Left ventricle myocardium inferior (tissue), 1 donor: ENCODE measurements around the gene DUSP28. TPM values are rescaled to one million over a fixed set of nuclear protein-coding genes. Genes with fewer than 3 reads are reported as not detected.
A peak's percentile ranks its signal among the peaks of the same experiment; 100 is the strongest.

Experiments used
- DNase-seq: peaks from one replicate; pipeline ENCODE4 v3.0.0-alpha.2; 2020
- H3K27ac ChIP-seq: fragments of 200-600 bp; replicated peaks from 2 replicates; pipeline ENCODE4 v1.8.0; 2021
- H3K27me3 ChIP-seq: fragments of 200-600 bp; 2 replicates; pipeline ENCODE4 v1.8.0; 2021; ENCODE audit warnings: low read depth
- H3K36me3 ChIP-seq: fragments of 200-600 bp; 2 replicates; pipeline ENCODE4 v1.8.0; 2021
- H3K4me1 ChIP-seq: fragments of 200-600 bp; 2 replicates; pipeline ENCODE4 v1.8.0; 2021
- H3K4me3 ChIP-seq: fragments of 200-600 bp; 2 replicates; pipeline ENCODE4 v1.8.0; 2021; ENCODE audit warnings: mild to moderate bottlenecking, moderate library complexity
- H3K9me3 ChIP-seq: fragments of 200-600 bp; replicated peaks from 2 replicates; pipeline ENCODE4 v1.8.0; 2021
- intact Hi-C: fragments of 100-400 bp; cut with micrococcal nuclease; formaldehyde crosslinking; loops from one replicate; pipeline ENCODE4 v1.11.0; 2022
- total RNA-seq: library from RNA; stranded (reverse); fragmentation: NEBNext Ultra II Directional; extraction: Animal tissue kit (Norgen Biotek cat#: 25700); gene quantifications from one replicate; pipeline ENCODE4 v1.2.1, GENCODE V29; 2021
- TF ChIP-seq, protein P1 (sequence below): fragments of 200-600 bp; IDR thresholded peaks from 2 replicates; pipeline ENCODE4 v1.8.0; 2021; ENCODE audit warnings: antibody characterized with exemption, mild to moderate bottlenecking, borderline replicate concordance
- donor health status: DM: no; HTN: yes; CAD: no; lungs with severe emphysema.

Gene DUSP28
- total RNA-seq, 1 donor from 2014 or later = 19.3 TPM

- Histone ChIP-seq H3K36me3 (peaks cover 41% of the 10 kb centered on the region), H3K27ac (peak overlapping the region; percentile 89), H3K4me3 (peak overlapping the region; percentile 44), H3K27me3 (no peaks in the 10 kb centered on the region), H3K9me3 (no peaks in the 10 kb centered on the region), H3K4me1 (peaks cover 55% of the 10 kb centered on the region)
- TF ChIP-seq, protein P1, sequence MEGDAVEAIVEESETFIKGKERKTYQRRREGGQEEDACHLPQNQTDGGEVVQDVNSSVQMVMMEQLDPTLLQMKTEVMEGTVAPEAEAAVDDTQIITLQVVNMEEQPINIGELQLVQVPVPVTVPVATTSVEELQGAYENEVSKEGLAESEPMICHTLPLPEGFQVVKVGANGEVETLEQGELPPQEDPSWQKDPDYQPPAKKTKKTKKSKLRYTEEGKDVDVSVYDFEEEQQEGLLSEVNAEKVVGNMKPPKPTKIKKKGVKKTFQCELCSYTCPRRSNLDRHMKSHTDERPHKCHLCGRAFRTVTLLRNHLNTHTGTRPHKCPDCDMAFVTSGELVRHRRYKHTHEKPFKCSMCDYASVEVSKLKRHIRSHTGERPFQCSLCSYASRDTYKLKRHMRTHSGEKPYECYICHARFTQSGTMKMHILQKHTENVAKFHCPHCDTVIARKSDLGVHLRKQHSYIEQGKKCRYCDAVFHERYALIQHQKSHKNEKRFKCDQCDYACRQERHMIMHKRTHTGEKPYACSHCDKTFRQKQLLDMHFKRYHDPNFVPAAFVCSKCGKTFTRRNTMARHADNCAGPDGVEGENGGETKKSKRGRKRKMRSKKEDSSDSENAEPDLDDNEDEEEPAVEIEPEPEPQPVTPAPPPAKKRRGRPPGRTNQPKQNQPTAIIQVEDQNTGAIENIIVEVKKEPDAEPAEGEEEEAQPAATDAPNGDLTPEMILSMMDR = no peak
- DNase-seq = peak; percentile 15
- intact Hi-C loops = no loop called here
These were observed 36.9 kb downstream of the DUSP28 start for GRCh38 chr2:240597054-240597418.

GRCh38 chr2:240597419-240598181, 37.4 kb downstream of the DUSP28 start:
- TF ChIP-seq, protein P1 = no peak
- Histone ChIP-seq H3K4me3 (peak overlapping the region; percentile 44), H3K9me3 (no peaks in the 10 kb centered on the region), H3K27ac (peak overlapping the region; percentile 89), H3K27me3 (no peaks in the 10 kb centered on the region), H3K36me3 (peaks cover 35% of the 10 kb centered on the region), H3K4me1 (peaks cover 49% of the 10 kb centered on the region)
- DNase-seq = no peak
- intact Hi-C loops = no loop called here

DNA sequence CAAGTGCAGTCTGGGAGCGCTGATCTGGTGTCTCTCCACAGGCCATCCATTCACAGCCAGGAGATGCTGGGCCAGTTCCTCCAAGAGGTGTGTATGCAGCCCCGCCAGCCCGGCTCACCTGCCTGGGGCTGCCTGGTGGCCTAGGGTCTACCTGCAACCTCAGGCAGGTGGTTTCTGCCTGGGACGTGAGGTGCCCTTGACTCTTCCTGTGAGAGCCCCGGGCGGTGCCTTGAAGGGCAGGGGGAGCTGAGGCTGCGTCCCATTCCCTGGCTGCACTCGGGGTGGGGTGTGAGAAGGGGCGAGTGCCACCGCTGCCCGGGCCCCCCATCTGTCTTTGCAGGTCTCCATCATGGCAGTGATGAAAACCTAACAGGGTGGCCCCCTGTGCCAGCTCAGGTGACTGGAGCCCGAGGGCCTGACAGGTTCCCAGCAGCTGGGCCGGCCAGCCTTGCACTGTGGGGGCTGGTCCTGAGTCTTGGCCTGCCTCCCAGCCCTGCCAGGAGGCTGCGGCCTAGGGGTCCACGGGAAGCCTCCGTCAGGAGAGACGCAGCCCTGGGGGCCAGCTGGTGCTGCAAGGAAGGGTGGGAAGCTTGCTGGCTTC, 38.3 kb downstream of the DUSP28 start:
- Histone ChIP-seq H3K27me3 (no peaks in the 10 kb centered on the region), H3K4me3 (no peak overlapping the region), H3K27ac (no peak overlapping the region), H3K4me1 (peaks cover 41% of the 10 kb centered on the region), H3K9me3 (no peaks in the 10 kb centered on the region), H3K36me3 (peaks cover 35% of the 10 kb centered on the region)
- intact Hi-C loops = no loop called here
- DNase-seq = no peak
- TF ChIP-seq, protein P1 = no peak

DNA sequence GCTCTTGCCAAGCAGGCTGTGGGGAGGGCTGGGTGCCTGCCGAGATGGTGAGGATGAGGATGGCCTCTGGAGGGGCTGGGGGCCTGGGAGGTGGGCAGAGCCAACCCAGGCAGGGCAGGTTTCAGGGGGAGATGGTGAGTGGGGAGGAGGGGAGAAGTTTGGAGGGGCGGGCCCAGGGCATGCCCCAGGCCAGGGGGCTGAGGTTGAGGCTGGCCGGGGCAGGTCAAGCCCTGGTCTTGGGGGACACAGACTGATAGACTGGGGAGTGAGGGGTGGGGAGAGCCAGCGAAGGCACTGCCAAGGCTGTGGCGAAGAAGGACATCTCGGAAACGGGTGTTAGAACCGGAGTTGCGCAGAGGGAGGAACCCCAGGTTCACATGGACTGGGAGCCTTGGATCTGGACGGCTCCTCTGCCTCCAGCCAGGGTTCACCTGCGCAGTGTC, 39.0 kb downstream of the DUSP28 start:
- no peak for DNase-seq
- TF ChIP-seq, protein P1 = no peak
- Histone ChIP-seq H3K4me1 (peaks cover 39% of the 10 kb centered on the region), H3K4me3 (no peak overlapping the region), H3K9me3 (no peaks in the 10 kb centered on the region), H3K27ac (no peak overlapping the region), H3K27me3 (no peaks in the 10 kb centered on the region), H3K36me3 (peaks cover 35% of the 10 kb centered on the region)
- intact Hi-C loops = no loop called here

DNA sequence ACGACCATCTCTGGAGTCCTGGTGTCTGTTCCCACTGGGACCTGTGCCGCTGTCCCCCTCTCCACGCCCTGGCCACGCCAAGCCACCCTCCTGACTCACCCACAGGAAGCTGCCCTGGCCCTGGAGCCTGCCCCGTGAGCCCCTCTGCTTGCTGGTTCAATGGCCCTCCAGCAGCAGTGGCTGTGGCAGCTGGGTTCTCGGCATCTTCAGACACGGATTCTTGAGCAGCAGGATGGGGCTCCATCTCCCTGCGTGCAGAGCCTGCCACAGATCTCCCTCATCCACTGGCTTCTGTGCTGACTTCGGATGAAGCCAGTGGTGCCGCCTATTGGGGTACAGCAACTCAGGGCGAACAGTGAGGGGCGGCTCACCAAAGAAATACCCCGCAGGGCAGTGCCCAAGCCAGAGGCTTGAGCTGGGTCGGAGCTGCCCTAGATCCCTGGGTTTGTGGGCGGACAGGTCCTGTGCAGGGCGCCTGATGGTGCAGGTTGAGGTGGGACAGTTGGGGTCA, 40.3 kb downstream of the DUSP28 start:
- Histone ChIP-seq H3K27ac (no peak overlapping the region), H3K27me3 (no peaks in the 10 kb centered on the region), H3K9me3 (no peaks in the 10 kb centered on the region), H3K4me1 (peaks cover 37% of the 10 kb centered on the region), H3K4me3 (no peak overlapping the region), H3K36me3 (peaks cover 29% of the 10 kb centered on the region)
- intact Hi-C loops = no loop called here
- TF ChIP-seq, protein P1 = no peak
- no peak for DNase-seq
